GM15510 (cell line): Measurements from ENCODE around the gene CYP4F3.

ENCODE experiments used
- POLR2A ChIP-seq: IDR thresholded peaks from 3 replicates; pipeline ENCODE4 v1.6.1; 2011; ENCODE audit warnings: borderline replicate concordance; ENCODE audit not compliant: insufficient read length; ENCODE audit errors: extremely low read depth

CYP4F3 gene

GRCh38 chr19:15640294-15640903 lies at the start of gene CYP4F3:
TSS of gene CYP4F3 (plus strand) at chr19:15640897. CDS start at chr19:15641416, 519 bp downstream.
- no peak for TF ChIP-seq POLR2A

- TF ChIP-seq POLR2A, result no peak
Measured at GRCh38 chr19:15591796-15592195, 48.9 kb upstream of the CYP4F3 start.

GRCh38 chr19:15595069-15595468 lies 45.6 kb upstream of the CYP4F3 start:
- no peak for TF ChIP-seq POLR2A

- no peak for TF ChIP-seq POLR2A
Measured at GRCh38 chr19:15609261-15609660, 31.4 kb upstream of the CYP4F3 start.

- TF ChIP-seq POLR2A, result no peak
Measured at GRCh38 chr19:15612342-15612741, 28.4 kb upstream of the CYP4F3 start.

- TF ChIP-seq POLR2A, result no peak
Measured at GRCh38 chr19:15613338-15613737, 27.4 kb upstream of the CYP4F3 start.

GRCh38 chr19:15614507-15615379 lies 26.0 kb upstream of the CYP4F3 start, which contains the start of gene CYP4F8:
TSS of gene CYP4F8 (plus strand) at chr19:15615218. CDS start at chr19:15615617, 399 bp downstream.
- TF ChIP-seq POLR2A, result no peak

GRCh38 chr19:15615526-15615925 lies 25.2 kb upstream of the CYP4F3 start:
- TF ChIP-seq POLR2A, result no peak

GRCh38 chr19:15616183-15616582 lies 24.5 kb upstream of the CYP4F3 start:
- TF ChIP-seq POLR2A, result no peak

GRCh38 chr19:15616627-15617270 lies 23.9 kb upstream of the CYP4F3 start:
- no peak for TF ChIP-seq POLR2A

GRCh38 chr19:15618321-15618720 lies 22.4 kb upstream of the CYP4F3 start:
- TF ChIP-seq POLR2A, result no peak

- TF ChIP-seq POLR2A, result no peak
Measured at GRCh38 chr19:15621801-15622200, 18.9 kb upstream of the CYP4F3 start.

GRCh38 chr19:15622991-15623390 lies 17.7 kb upstream of the CYP4F3 start:
- TF ChIP-seq POLR2A, result no peak

GRCh38 chr19:15623711-15624318 lies 16.9 kb upstream of the CYP4F3 start:
- TF ChIP-seq POLR2A, result no peak
